Lower leg skin (tissue), 4 donors: ENCODE measurements around the gene ADAMTS6. TPM values are rescaled to one million over a fixed set of nuclear protein-coding genes. Genes with fewer than 3 reads are reported as not detected.

Experiments
- DNase-seq, 2 donors: peaks; one replicate each; pipeline ENCODE4 v3.0.0-alpha.2; 2019; ENCODE audit warnings: low spot score in 2 of 2
- H3K4me3 ChIP-seq: fragments of 200-600 bp; sonication (generic); 2 replicates; pipeline ENCODE4 v1.5.1; 2017; ENCODE audit warnings: mild to moderate bottlenecking, low read depth; ENCODE audit not compliant: poor library complexity, severe bottlenecking
- CTCF ChIP-seq, 3 donors: fragments of 450-650 bp; IDR thresholded peaks; one replicate each; pipeline ENCODE4 v1.5.1; 2016; ENCODE audit warnings: antibody characterized with exemption in 3 of 3, mild to moderate bottlenecking in 3 of 3, moderate library complexity in 2 of 3
- POLR2A ChIP-seq, 2 donors: fragments of 450-650 bp; IDR thresholded peaks; one replicate each; pipeline ENCODE4 v1.6.1; 2016 to 2017; ENCODE audit warnings: antibody characterized with exemption in 2 of 2, mild to moderate bottlenecking in 1 of 2, moderate library complexity in 1 of 2
- WGBS, 2 donors: methylation state at CpG; one replicate each; pipeline ENCODE4 v1.1.5; 2018; 5-methylcytosine and 5-hydroxymethylcytosine counted together
- intact Hi-C: fragments of 100-400 bp; cut with DNase I; formaldehyde crosslinking; loops from one replicate; pipeline ENCODE4 v1.15.0; 2023; ENCODE audit warnings: low total_unique reads
- total RNA-seq, 4 donors: library from RNA; depleted of rRNA; stranded (reverse); fragments of >200 nt; gene quantifications; one replicate each; pipeline ENCODE4 v1.1.0, GENCODE V29; 2016

The ADAMTS6 gene
- total RNA-seq, 4 donors from 2014 or later = 0.42 to 1.1 (median 0.82) TPM

- no peak for TF ChIP-seq POLR2A (IDR thresholded peaks at IDR 0.05)
- no peak for TF ChIP-seq CTCF (IDR thresholded peaks at IDR 0.05)
- H3K4me3 ChIP-seq = no peak overlapping the region
- no peak for DNase-seq
- intact Hi-C loops = no loop called here
- 69 to 72% methylated on average over 2 of the region's 2 CpGs for WGBS, 2 donors
These were observed 118.2 kb downstream of the ADAMTS6 start for GRCh38 chr5:65363499-65363898.

GRCh38 chr5:65359981-65360380, 121.7 kb downstream of the ADAMTS6 start:
- intact Hi-C loops = no loop called here
- 73 to 78% methylated on average over 5 of the region's 5 CpGs for WGBS, 2 donors
- TF ChIP-seq POLR2A (IDR thresholded peaks at IDR 0.05) (no peak), CTCF (IDR thresholded peaks at IDR 0.05) (no peak)

GRCh38 chr5:65359569-65359968, 122.2 kb downstream of the ADAMTS6 start:
- H3K4me3 ChIP-seq = no peak overlapping the region
- TF ChIP-seq CTCF (IDR thresholded peaks at IDR 0.05) = no peak
- TF ChIP-seq POLR2A (IDR thresholded peaks at IDR 0.05) = no peak
- intact Hi-C loops = no loop called here
- no peak for DNase-seq
- 63 to 70% methylated on average over 3 of the region's 3 CpGs for WGBS, 2 donors

More at GRCh38 chr5:65359981-65360380, 121.7 kb downstream of the ADAMTS6 start:
- no peak for DNase-seq
- no peak overlapping the region for H3K4me3 ChIP-seq

- no peak for TF ChIP-seq POLR2A (IDR thresholded peaks at IDR 0.05)
- TF ChIP-seq CTCF (IDR thresholded peaks at IDR 0.05) = no peak
These were observed 125.4 kb downstream of the ADAMTS6 start for GRCh38 chr5:65356274-65356673.

GRCh38 chr5:65355301-65355700, 126.4 kb downstream of the ADAMTS6 start:
- no peak overlapping the region for H3K4me3 ChIP-seq
- intact Hi-C loops = no loop called here
- WGBS, 2 donors = 88 to 94% methylated on average over 1 of the region's 1 CpG
- no peak for DNase-seq
- TF ChIP-seq CTCF (IDR thresholded peaks at IDR 0.05) = no peak
- TF ChIP-seq POLR2A (IDR thresholded peaks at IDR 0.05) = no peak

More at GRCh38 chr5:65356274-65356673, 125.4 kb downstream of the ADAMTS6 start:
- DNase-seq = no peak
- intact Hi-C loops = no loop called here
- no peak overlapping the region for H3K4me3 ChIP-seq
- WGBS, 2 donors = 90 to 95% methylated on average over 1 of the region's 1 CpG

- intact Hi-C loops = no loop called here
- TF ChIP-seq POLR2A (IDR thresholded peaks at IDR 0.05) = no peak
- TF ChIP-seq CTCF (IDR thresholded peaks at IDR 0.05) = no peak
- no peak overlapping the region for H3K4me3 ChIP-seq
- no peak for DNase-seq
These were observed 139.9 kb downstream of the ADAMTS6 start for GRCh38 chr5:65341835-65342234.
